ENCODE data around the gene TSPAN32. TPM values are rescaled to one million over a fixed set of nuclear protein-coding genes. Genes with fewer than 3 reads are reported as not detected.

TSPAN32 gene
- total RNA-seq, 1 donor from 2014 or later, result 12.2 TPM

- intact Hi-C loops (cut with DNase I), result no loop called here
- Histone ChIP-seq H3K9me3 (no peaks in the 10 kb centered on the region), H3K27me3 (peaks cover 29% of the 10 kb centered on the region), H3K36me3 (no peaks in the 10 kb centered on the region), H3K4me1 (peaks cover 12% of the 10 kb centered on the region), H3K4me3 (peak overlapping the region; percentile 52), H3K27ac (peak overlapping the region; percentile 58)
- TF ChIP-seq CTCF (IDR thresholded peaks at IDR 0.05), result no peak
- peak; percentile 87 for DNase-seq
- ATAC-seq, result peak; percentile 59
These were observed 32.8 kb upstream of the TSPAN32 start for GRCh38 chr11:2268729-2269600.

GRCh38 chr11:2269601-2270321 is 32.1 kb upstream of the TSPAN32 start:
- Histone ChIP-seq H3K36me3 (no peaks in the 10 kb centered on the region), H3K27me3 (peaks cover 29% of the 10 kb centered on the region), H3K4me3 (peak overlapping the region; percentile 52), H3K4me1 (peaks cover 12% of the 10 kb centered on the region), H3K9me3 (no peaks in the 10 kb centered on the region), H3K27ac (peak overlapping the region; percentile 58)
- peak; percentile 51 for ATAC-seq
- peak; percentile 25 for TF ChIP-seq CTCF (IDR thresholded peaks at IDR 0.05)
- intact Hi-C loops (cut with DNase I), result no loop called here
- DNase-seq, result peak; percentile 82

- H3K4me3 ChIP-seq, result peak within 1 kb of the TSS; percentile 52
- H3K27me3 ChIP-seq, result peaks cover 29% of the 10 kb centered on the region
- H3K4me1 ChIP-seq, result peaks cover 12% of the 10 kb centered on the region
- TF ChIP-seq CTCF (IDR thresholded peaks at IDR 0.05), result no peak
- no peaks in the 10 kb centered on the region for H3K36me3 ChIP-seq
- no peaks in the 10 kb centered on the region for H3K9me3 ChIP-seq
- H3K27ac ChIP-seq, result peak within 1 kb of the TSS; percentile 58
- intact Hi-C loops (cut with DNase I), result no loop called here
- ATAC-seq (no peak), DNase-seq (peak; percentile 68)
These were observed 31.3 kb upstream of the TSPAN32 start, which contains the start of gene ASCL2 for GRCh38 chr11:2270322-2271076. Gene ASCL2 (minus strand): TSS chr11:2270588. CDS start chr11:2270332, 256 bp downstream.

GRCh38 chr11:2271077-2271326 is 30.8 kb upstream of the TSPAN32 start:
- peaks cover 12% of the 10 kb centered on the region for H3K4me1 ChIP-seq
- H3K27ac ChIP-seq, result no peak overlapping the region
- intact Hi-C loops (cut with DNase I), result no loop called here
- ATAC-seq (peak; percentile 68), DNase-seq (peak; percentile 85)
- no peaks in the 10 kb centered on the region for H3K36me3 ChIP-seq
- no peaks in the 10 kb centered on the region for H3K9me3 ChIP-seq
- no peak for TF ChIP-seq CTCF (IDR thresholded peaks at IDR 0.05)
- peak overlapping the region; percentile 21 for H3K4me3 ChIP-seq
- peaks cover 29% of the 10 kb centered on the region for H3K27me3 ChIP-seq

GRCh38 chr11:2271327-2272227 is 30.2 kb upstream of the TSPAN32 start:
- Histone ChIP-seq H3K9me3 (no peaks in the 10 kb centered on the region), H3K4me1 (peaks cover 12% of the 10 kb centered on the region), H3K27ac (no peak overlapping the region), H3K4me3 (peak overlapping the region; percentile 21), H3K36me3 (no peaks in the 10 kb centered on the region), H3K27me3 (peaks cover 29% of the 10 kb centered on the region)
- ATAC-seq (no peak), DNase-seq (peak; percentile 64)
- intact Hi-C loops (cut with DNase I), result no loop called here
- TF ChIP-seq CTCF (IDR thresholded peaks at IDR 0.05), result no peak
